ENCODE results near the gene OLFML2A. TPM values are rescaled to one million over a fixed set of nuclear protein-coding genes. Genes with fewer than 3 reads are reported as not detected.
A peak's percentile ranks its signal among the peaks of the same experiment; 100 is the strongest.

OLFML2A gene
- polyA plus RNA-seq, 1 donor: 11.7 TPM

- peaks cover 28% of the 10 kb centered on the region for H3K36me3 ChIP-seq (ENCODE audit: control insufficient read depth, insufficient read depth, low read length)
- no peaks in the 10 kb centered on the region for H3K9me3 ChIP-seq (ENCODE audit: control insufficient read depth, low read depth, low read length)
- H3K27me3 ChIP-seq (ENCODE audit: control insufficient read depth, insufficient read depth, low read length): no peaks in the 10 kb centered on the region
- WGBS (ENCODE audit: insufficient coverage, low lambda C conversion rate): no CpG with 5 or more reads among the region's 8 CpGs
- DNase-seq: no peak
- peaks cover 13% of the 10 kb centered on the region for H3K4me1 ChIP-seq (ENCODE audit: control insufficient read depth, insufficient read depth, low read length)
- H3K4me3 ChIP-seq (ENCODE audit: low read length): no peak overlapping the region
- no peak overlapping the region for H3K27ac ChIP-seq (ENCODE audit: low read length)
Measured at GRCh38 chr9:124854161-124854560, 77.2 kb downstream of the OLFML2A start.

DNA sequence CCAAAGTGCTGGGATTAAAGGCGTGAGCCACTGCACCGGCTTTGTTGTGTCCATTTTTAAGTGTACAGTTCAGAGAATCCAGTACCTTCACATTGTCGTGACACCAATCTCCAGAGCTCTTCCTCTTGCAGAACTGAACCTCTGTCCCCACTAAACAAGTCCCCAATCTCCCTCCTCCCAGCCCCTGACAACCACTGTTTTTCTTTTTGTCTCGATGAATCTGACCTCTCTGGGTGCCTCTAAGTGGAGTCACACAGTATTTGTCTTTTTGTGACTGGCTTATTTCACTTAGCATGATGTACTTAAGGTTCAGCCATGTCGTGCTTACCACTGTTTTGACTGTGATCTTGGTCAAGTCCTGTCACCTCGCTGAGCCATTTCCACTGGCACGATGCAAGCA lies 77.9 kb downstream of the OLFML2A start:
- 20% methylated on average over 1 of the region's 7 CpGs for WGBS (ENCODE audit: insufficient coverage, low lambda C conversion rate)
- Histone ChIP-seq H3K36me3 (ENCODE audit: control insufficient read depth, insufficient read depth, low read length) (peaks cover 35% of the 10 kb centered on the region), H3K9me3 (ENCODE audit: control insufficient read depth, low read depth, low read length) (no peaks in the 10 kb centered on the region), H3K4me1 (ENCODE audit: control insufficient read depth, insufficient read depth, low read length) (peaks cover 12% of the 10 kb centered on the region), H3K27ac (ENCODE audit: low read length) (no peak overlapping the region), H3K4me3 (ENCODE audit: low read length) (no peak overlapping the region), H3K27me3 (ENCODE audit: control insufficient read depth, insufficient read depth, low read length) (no peaks in the 10 kb centered on the region)
- no peak for DNase-seq

DNA sequence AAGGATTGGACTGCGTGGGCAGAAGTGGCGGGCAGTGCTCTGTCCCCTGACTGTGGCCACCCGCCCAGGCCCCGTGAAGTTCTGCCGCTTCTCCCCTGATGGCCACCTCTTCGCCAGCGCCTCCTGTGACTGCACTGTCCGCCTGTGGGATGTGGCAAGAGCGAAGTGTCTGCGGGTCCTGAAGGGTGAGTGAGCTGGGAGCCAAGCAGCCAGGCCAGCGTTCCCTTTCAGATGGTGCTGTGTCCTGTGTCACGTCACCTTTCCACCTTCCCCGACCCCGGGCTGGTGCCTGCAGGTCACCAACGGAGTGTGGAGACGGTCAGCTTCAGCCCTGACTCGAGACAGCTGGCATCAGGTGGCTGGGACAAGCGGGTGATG lies 78.6 kb downstream of the OLFML2A start:
- H3K4me1 ChIP-seq (ENCODE audit: control insufficient read depth, insufficient read depth, low read length): peaks cover 13% of the 10 kb centered on the region
- H3K4me3 ChIP-seq (ENCODE audit: low read length): no peak overlapping the region
- DNase-seq: no peak
- WGBS (ENCODE audit: insufficient coverage, low lambda C conversion rate): no CpG with 5 or more reads among the region's 18 CpGs
- no peaks in the 10 kb centered on the region for H3K9me3 ChIP-seq (ENCODE audit: control insufficient read depth, low read depth, low read length)
- no peak overlapping the region for H3K27ac ChIP-seq (ENCODE audit: low read length)
- no peaks in the 10 kb centered on the region for H3K27me3 ChIP-seq (ENCODE audit: control insufficient read depth, insufficient read depth, low read length)
- peaks cover 42% of the 10 kb centered on the region for H3K36me3 ChIP-seq (ENCODE audit: control insufficient read depth, insufficient read depth, low read length)

- no peak for DNase-seq
- WGBS (ENCODE audit: insufficient coverage, low lambda C conversion rate): no CpG with 5 or more reads among the region's 16 CpGs
- no peak overlapping the region for H3K4me3 ChIP-seq (ENCODE audit: low read length)
- H3K9me3 ChIP-seq (ENCODE audit: control insufficient read depth, low read depth, low read length): no peaks in the 10 kb centered on the region
- H3K4me1 ChIP-seq (ENCODE audit: control insufficient read depth, insufficient read depth, low read length): peaks cover 14% of the 10 kb centered on the region
- H3K36me3 ChIP-seq (ENCODE audit: control insufficient read depth, insufficient read depth, low read length): peaks cover 44% of the 10 kb centered on the region
- no peak overlapping the region for H3K27ac ChIP-seq (ENCODE audit: low read length)
- no peaks in the 10 kb centered on the region for H3K27me3 ChIP-seq (ENCODE audit: control insufficient read depth, insufficient read depth, low read length)
Measured at GRCh38 chr9:124855944-124856765, 79.2 kb downstream of the OLFML2A start.

- no CpG with 5 or more reads among the region's 24 CpGs for WGBS (ENCODE audit: insufficient coverage, low lambda C conversion rate)
- Histone ChIP-seq H3K27ac (ENCODE audit: low read length) (no peak overlapping the region), H3K27me3 (ENCODE audit: control insufficient read depth, insufficient read depth, low read length) (no peaks in the 10 kb centered on the region), H3K36me3 (ENCODE audit: control insufficient read depth, insufficient read depth, low read length) (peaks cover 44% of the 10 kb centered on the region), H3K9me3 (ENCODE audit: control insufficient read depth, low read depth, low read length) (no peaks in the 10 kb centered on the region), H3K4me1 (ENCODE audit: control insufficient read depth, insufficient read depth, low read length) (peaks cover 9% of the 10 kb centered on the region), H3K4me3 (ENCODE audit: low read length) (no peak overlapping the region)
- DNase-seq: no peak
Measured at GRCh38 chr9:124857533-124858162, 80.7 kb downstream of the OLFML2A start.

GRCh38 chr9:124858330-124859046 lies 81.6 kb downstream of the OLFML2A start:
- Histone ChIP-seq H3K27me3 (ENCODE audit: control insufficient read depth, insufficient read depth, low read length) (no peaks in the 10 kb centered on the region), H3K4me3 (ENCODE audit: low read length) (no peak overlapping the region), H3K4me1 (ENCODE audit: control insufficient read depth, insufficient read depth, low read length) (peaks cover 5% of the 10 kb centered on the region), H3K27ac (ENCODE audit: low read length) (no peak overlapping the region), H3K9me3 (ENCODE audit: control insufficient read depth, low read depth, low read length) (no peaks in the 10 kb centered on the region), H3K36me3 (ENCODE audit: control insufficient read depth, insufficient read depth, low read length) (peaks cover 44% of the 10 kb centered on the region)
- WGBS (ENCODE audit: insufficient coverage, low lambda C conversion rate): no CpG with 5 or more reads among the region's 9 CpGs
- DNase-seq: no peak

DNA sequence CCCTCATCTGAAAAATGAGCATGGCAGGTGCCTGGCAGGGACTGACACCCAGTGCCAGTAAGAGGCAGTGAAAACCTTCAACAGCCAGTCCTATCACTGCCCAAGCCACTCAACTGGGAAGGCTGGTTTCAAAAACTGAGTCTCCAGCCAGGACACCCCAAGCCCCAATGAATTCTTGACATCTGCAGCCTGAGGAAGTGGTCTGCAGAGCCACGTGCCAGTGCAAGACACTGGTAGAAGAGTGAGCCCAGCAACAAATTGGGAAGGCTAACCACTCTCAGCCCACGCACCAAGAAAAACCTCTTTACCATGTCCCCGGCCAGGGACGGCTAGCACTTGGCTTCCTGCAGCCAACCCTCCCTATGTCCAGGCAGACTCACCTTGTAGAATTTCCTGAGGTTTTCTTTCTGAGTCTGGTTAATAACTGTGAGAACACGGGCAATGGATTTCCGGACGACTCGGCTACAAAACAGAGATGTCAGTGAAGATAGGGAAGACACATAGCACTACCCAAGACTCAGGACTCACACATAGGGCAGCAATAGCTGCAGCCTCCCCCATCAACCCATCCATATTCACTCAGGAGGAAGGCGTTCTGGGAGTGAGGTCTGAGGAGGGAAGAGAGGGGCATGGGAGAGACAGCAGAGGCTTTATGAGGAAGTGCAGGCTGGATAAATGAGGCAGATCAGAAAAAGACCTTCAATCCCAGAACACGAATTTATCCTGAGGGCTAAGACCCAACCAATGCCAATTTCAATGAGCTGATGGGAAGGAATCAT lies 83.1 kb downstream of the OLFML2A start:
- peaks cover 44% of the 10 kb centered on the region for H3K36me3 ChIP-seq (ENCODE audit: control insufficient read depth, insufficient read depth, low read length)
- DNase-seq: no peak
- H3K9me3 ChIP-seq (ENCODE audit: control insufficient read depth, low read depth, low read length): no peaks in the 10 kb centered on the region
- peaks cover 5% of the 10 kb centered on the region for H3K4me1 ChIP-seq (ENCODE audit: control insufficient read depth, insufficient read depth, low read length)
- H3K4me3 ChIP-seq (ENCODE audit: low read length): peak overlapping the region; percentile 92
- 17% methylated on average over 1 of the region's 10 CpGs for WGBS (ENCODE audit: insufficient coverage, low lambda C conversion rate)
- H3K27ac ChIP-seq (ENCODE audit: low read length): no peak overlapping the region
- no peaks in the 10 kb centered on the region for H3K27me3 ChIP-seq (ENCODE audit: control insufficient read depth, insufficient read depth, low read length)

- H3K27me3 ChIP-seq (ENCODE audit: control insufficient read depth, insufficient read depth, low read length): no peaks in the 10 kb centered on the region
- peaks cover 5% of the 10 kb centered on the region for H3K4me1 ChIP-seq (ENCODE audit: control insufficient read depth, insufficient read depth, low read length)
- no peaks in the 10 kb centered on the region for H3K9me3 ChIP-seq (ENCODE audit: control insufficient read depth, low read depth, low read length)
- DNase-seq: peak in 1 of 2 donors; percentile 48
- peaks cover 44% of the 10 kb centered on the region for H3K36me3 ChIP-seq (ENCODE audit: control insufficient read depth, insufficient read depth, low read length)
- no CpG with 5 or more reads among the region's 12 CpGs for WGBS (ENCODE audit: insufficient coverage, low lambda C conversion rate)
- peak overlapping the region; percentile 92 for H3K4me3 ChIP-seq (ENCODE audit: low read length)
- H3K27ac ChIP-seq (ENCODE audit: low read length): peak overlapping the region; percentile 82
Measured at GRCh38 chr9:124860582-124861341, 83.8 kb downstream of the OLFML2A start.

GRCh38 chr9:124861342-124862229 lies 84.7 kb downstream of the OLFML2A start, which contains the start of the genes ARPC5L and RPL35:
Gene ARPC5L (plus strand): TSS chr9:124862130. CDS start chr9:124869291, 7,161 bp downstream.
Gene RPL35 (minus strand): TSS chr9:124861957. CDS start chr9:124861912, 45 bp downstream.
- peak; percentile 93 to 97 for DNase-seq
- H3K4me1 ChIP-seq (ENCODE audit: control insufficient read depth, insufficient read depth, low read length): peaks cover 5% of the 10 kb centered on the region
- peak within 1 kb of the TSS; percentile 92 for H3K4me3 ChIP-seq (ENCODE audit: low read length)
- peak within 1 kb of the TSS; percentile 89 for H3K27ac ChIP-seq (ENCODE audit: low read length)
- no peaks in the 10 kb centered on the region for H3K27me3 ChIP-seq (ENCODE audit: control insufficient read depth, insufficient read depth, low read length)
- H3K36me3 ChIP-seq (ENCODE audit: control insufficient read depth, insufficient read depth, low read length): peaks cover 42% of the 10 kb centered on the region
- WGBS (ENCODE audit: insufficient coverage, low lambda C conversion rate): no CpG with 5 or more reads among the region's 92 CpGs
- H3K9me3 ChIP-seq (ENCODE audit: control insufficient read depth, low read depth, low read length): no peaks in the 10 kb centered on the region
